PC-9 (cell line): ENCODE measurements around the gene PROSER3. TPM values are rescaled to one million over a fixed set of nuclear protein-coding genes. Genes with fewer than 3 reads are reported as not detected.

Source experiments
- Bru-seq: library from RNA; stranded (reverse); fragments of 400-500 nt; gene quantifications from one replicate; lab custom pipeline; 2021; lab: Mats Ljungman, UMichigan
- BruChase-seq, 2 experiments: library from RNA; stranded (reverse); fragments of 400-500 nt; gene quantifications; one replicate each; lab custom pipeline; 2021; lab: Mats Ljungman, UMichigan
- BruUV-seq: library from RNA; stranded (reverse); fragments of 400-500 nt; replicated peaks from 2 replicates; lab custom pipeline; 2021; lab: Mats Ljungman, UMichigan
- CTCF ChIA-PET: fragments of 300-600 bp; sonication (Branson Sonifier 250); formaldehyde crosslinking; loops from one replicate; lab custom pipeline; 2022; ENCODE audit warnings: antibody characterized with exemption; lab: Charles Lee
- POLR2A ChIA-PET: fragments of 300-600 bp; sonication (Branson Sonifier 250); formaldehyde crosslinking; loops from one replicate; lab custom pipeline; 2022; ENCODE audit warnings: antibody characterized with exemption; ENCODE audit not compliant: unreplicated experiment; lab: Charles Lee
- DNase-seq, 2 experiments: peaks; one replicate each; pipeline versions ENCODE4 v3.0.0 to v3.0.0-alpha.2; 2015 to 2022; ENCODE audit warnings: mixed read lengths in 1 of 2
- H2AFZ ChIP-seq: fragments of 200-600 bp; sonication (generic); 2 replicates; pipeline ENCODE4 v1.8.1; 2017; ENCODE audit warnings: antibody characterized with exemption
- H3F3A ChIP-seq: fragments of 200-600 bp; sonication (generic); 2 replicates; pipeline ENCODE4 v1.8.1; 2017; ENCODE audit warnings: antibody characterized with exemption, mild to moderate bottlenecking, low read depth; ENCODE audit not compliant: insufficient read depth
- H3K27ac ChIP-seq: fragments of 200-600 bp; sonication (generic); 2 replicates; pipeline ENCODE4 v1.6.1; 2016; ENCODE audit warnings: mixed run types
- H3K27me3 ChIP-seq: fragments of 200-600 bp; sonication (generic); 2 replicates; pipeline ENCODE4 v1.6.1; 2016; ENCODE audit warnings: low read depth, mixed run types; ENCODE audit not compliant: insufficient read depth
- H3K36me3 ChIP-seq: fragments of 200-600 bp; sonication (generic); 2 replicates; pipeline ENCODE4 v1.6.1; 2016; ENCODE audit warnings: low read depth, mixed run types
- H3K4me1 ChIP-seq: fragments of 200-600 bp; sonication (generic); replicated peaks from 2 replicates; pipeline ENCODE4 v1.6.1; 2016; ENCODE audit warnings: mixed run types; ENCODE audit not compliant: insufficient read depth
- H3K4me2 ChIP-seq: fragments of 200-600 bp; sonication (generic); 2 replicates; pipeline ENCODE4 v1.6.1; 2017; ENCODE audit warnings: mixed run types
- H3K4me3 ChIP-seq: fragments of 200-600 bp; sonication (generic); 2 replicates; pipeline ENCODE4 v1.6.1; 2016; ENCODE audit warnings: mixed run types
- H3K79me2 ChIP-seq: fragments of 200-600 bp; sonication (generic); 2 replicates; pipeline ENCODE4 v1.6.1; 2017; ENCODE audit warnings: low read depth, mixed run types
- H3K9me2 ChIP-seq: fragments of 200-600 bp; sonication (generic); 2 replicates; pipeline ENCODE4 v1.8.1; 2017; ENCODE audit warnings: mild to moderate bottlenecking; ENCODE audit not compliant: insufficient read depth
- H3K9me3 ChIP-seq: fragments of 200-600 bp; sonication (generic); 2 replicates; pipeline ENCODE4 v1.8.1; 2016; ENCODE audit warnings: low read depth; ENCODE audit not compliant: insufficient read depth
- H4K20me1 ChIP-seq: fragments of 200-600 bp; sonication (generic); 2 replicates; pipeline ENCODE4 v1.8.1; 2017; ENCODE audit not compliant: insufficient read depth
- EZH2 ChIP-seq: fragments of 200-600 bp; sonication (generic); IDR thresholded peaks from 2 replicates; pipeline ENCODE4 v1.8.0; 2017; ENCODE audit warnings: antibody characterized with exemption, low read depth
- intact Hi-C: fragments of 100-400 bp; cut with micrococcal nuclease; formaldehyde crosslinking; loops from one replicate; pipeline ENCODE4 v1.10.0; 2022; ENCODE audit not compliant: unreplicated experiment
- long read RNA-seq: library from polyadenylated mRNA; stranded (forward); transcript quantifications from one replicate; pipeline ENCODE4 v2.0.0, GENCODE V29; 2022
- total RNA-seq: library from RNA; stranded (reverse); gene quantifications from 2 replicates; pipeline ENCODE4 v1.2.3, GENCODE V29; 2021
- TF ChIP-seq, protein P1 (sequence below): fragments of 200-600 bp; sonication (generic); conservative IDR thresholded peaks from 2 replicates; pipeline ENCODE4 v1.6.1; 2017; ENCODE audit warnings: mixed run types, antibody characterized with exemption, mild to moderate bottlenecking, moderate library complexity

PROSER3 gene
- 38.0 and 52.2 TPM in 2 replicates for total RNA-seq
- percentile 79 among the genes with signal in this experiment for Bru-seq, nascent RNA
- BruChase-seq, experiment 1, labeled RNA remaining after a 2-hour chase: percentile 71 among the genes with signal in this experiment
- BruChase-seq, experiment 2, labeled RNA remaining after a 6-hour chase: percentile 84 among the genes with signal in this experiment
- long read RNA-seq, partial matches to known transcripts: 0 of 5 reads
- long read RNA-seq, other reads (novel, unspliced or antisense): 4 of 5 reads

GRCh38 chr19:35757749-35758608 is at the start of gene PROSER3:
Gene PROSER3, plus strand, starts transcription at chr19:35758176. Its CDS starts 40 bp downstream, at chr19:35758216.
- DNase-seq: peak; percentile 98 to 99
- TF ChIP-seq EZH2: no peak
- TF ChIP-seq, protein P1, sequence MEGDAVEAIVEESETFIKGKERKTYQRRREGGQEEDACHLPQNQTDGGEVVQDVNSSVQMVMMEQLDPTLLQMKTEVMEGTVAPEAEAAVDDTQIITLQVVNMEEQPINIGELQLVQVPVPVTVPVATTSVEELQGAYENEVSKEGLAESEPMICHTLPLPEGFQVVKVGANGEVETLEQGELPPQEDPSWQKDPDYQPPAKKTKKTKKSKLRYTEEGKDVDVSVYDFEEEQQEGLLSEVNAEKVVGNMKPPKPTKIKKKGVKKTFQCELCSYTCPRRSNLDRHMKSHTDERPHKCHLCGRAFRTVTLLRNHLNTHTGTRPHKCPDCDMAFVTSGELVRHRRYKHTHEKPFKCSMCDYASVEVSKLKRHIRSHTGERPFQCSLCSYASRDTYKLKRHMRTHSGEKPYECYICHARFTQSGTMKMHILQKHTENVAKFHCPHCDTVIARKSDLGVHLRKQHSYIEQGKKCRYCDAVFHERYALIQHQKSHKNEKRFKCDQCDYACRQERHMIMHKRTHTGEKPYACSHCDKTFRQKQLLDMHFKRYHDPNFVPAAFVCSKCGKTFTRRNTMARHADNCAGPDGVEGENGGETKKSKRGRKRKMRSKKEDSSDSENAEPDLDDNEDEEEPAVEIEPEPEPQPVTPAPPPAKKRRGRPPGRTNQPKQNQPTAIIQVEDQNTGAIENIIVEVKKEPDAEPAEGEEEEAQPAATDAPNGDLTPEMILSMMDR: no peak
- Histone ChIP-seq H3K79me2 (peaks cover 19% of the 10 kb centered on the region), H3K4me3 (peak within 1 kb of the TSS; percentile 67), H3K27ac (peak within 1 kb of the TSS; percentile 67), H2AFZ (peak within 1 kb of the TSS; percentile 85), H3F3A (peaks cover 19% of the 10 kb centered on the region), H3K4me2 (peak within 1 kb of the TSS; percentile 95), H3K9me2 (no peaks in the 10 kb centered on the region), H3K27me3 (no peaks in the 10 kb centered on the region), H3K4me1 (peaks cover 13% of the 10 kb centered on the region), H3K9me3 (no peaks in the 10 kb centered on the region), H4K20me1 (peaks cover 4% of the 10 kb centered on the region; the same call in 1 of the 2 replicates), H3K36me3 (no peaks in the 10 kb centered on the region; the same call in 1 of the 2 replicates)
- ChIA-PET POLR2A (interaction anchor here (0.6 to 0.7 kb wide), 3 partner anchors 10 to 169 kb away, joined by 6 to 25 read pairs (median 7); partner anchors contain the start of gene LIN37), CTCF (interaction anchor here (0.6 kb wide), 1 partner anchor 66 kb away, joined by 4 read pairs; no protein-coding TSS in a partner anchor)
- TSS peak; percentile 34 for BruUV-seq
- intact Hi-C loops: loop anchor here (1.0 to 2.0 kb wide), 2 partner anchors 10 to 17 kb away; partner anchors contain the start of gene LIN37

DNA sequence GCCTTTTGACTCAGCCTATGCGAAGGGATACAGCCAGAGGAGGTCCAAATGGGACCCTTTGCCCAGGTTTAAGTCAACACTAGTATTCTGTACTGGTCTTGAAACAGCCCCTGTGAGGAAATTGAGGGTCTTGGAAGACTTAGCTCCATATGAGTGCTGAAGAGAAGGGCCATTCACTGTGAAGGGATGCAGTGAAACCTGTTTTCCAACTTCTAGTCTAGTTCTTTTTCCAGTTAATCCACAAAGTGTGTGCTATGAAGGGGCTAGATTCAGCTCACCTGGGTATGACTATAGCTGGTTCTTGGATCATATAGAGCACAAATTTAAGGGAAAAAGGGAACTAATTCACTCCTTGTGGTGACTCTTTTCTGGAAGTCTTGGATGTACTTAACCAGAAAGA is 49.6 kb upstream of the PROSER3 start:
- no peak overlapping the region for H2AFZ ChIP-seq
- DNase-seq: peak in 1 of 2 experiments; percentile 52
- no peaks in the 10 kb centered on the region for H3K36me3 ChIP-seq
- no peaks in the 10 kb centered on the region for H4K20me1 ChIP-seq
- no TSS peak for BruUV-seq
- no peak for TF ChIP-seq EZH2
- TF ChIP-seq, protein P1: no peak
- H3K9me2 ChIP-seq: no peaks in the 10 kb centered on the region
- H3K9me3 ChIP-seq: no peaks in the 10 kb centered on the region
- intact Hi-C loops: no loop called here
- no peak overlapping the region for H3K4me3 ChIP-seq
- POLR2A ChIA-PET: no interaction called here
- CTCF ChIA-PET: no interaction called here
- H3K27me3 ChIP-seq: no peaks in the 10 kb centered on the region
- peaks cover 6% of the 10 kb centered on the region; the same call in 1 of the 2 replicates for H3K4me1 ChIP-seq
- no peak overlapping the region for H3K27ac ChIP-seq
- H3F3A ChIP-seq: no peaks in the 10 kb centered on the region
- no peaks in the 10 kb centered on the region for H3K79me2 ChIP-seq
- no peak overlapping the region for H3K4me2 ChIP-seq
